GM12864 (cell line): ENCODE results near the gene ABHD14A.
"Not testable (repeated sequence)": the region's sequence is repeated elsewhere in the genome, so short reads cannot be mapped to it uniquely, and the experiment has no call there.

Experiments
- DNase-seq: peaks from one replicate; pipeline ENCODE4 v3.0.0-alpha.2; 2011; ENCODE audit warnings: low read depth
- H3K4me3 ChIP-seq: 2 replicates; pipeline ENCODE4 v1.5.1; 2011; ENCODE audit warnings: mild to moderate bottlenecking, low read depth, low read length, control low read depth
- TF ChIP-seq, protein P1 (sequence below): IDR thresholded peaks from 2 replicates; pipeline ENCODE4 v1.5.1; 2011; ENCODE audit warnings: low read depth, mild to moderate bottlenecking, moderate library complexity, low read length, control low read depth, inconsistent platforms; ENCODE audit errors: missing control alignments

The ABHD14A gene

DNA sequence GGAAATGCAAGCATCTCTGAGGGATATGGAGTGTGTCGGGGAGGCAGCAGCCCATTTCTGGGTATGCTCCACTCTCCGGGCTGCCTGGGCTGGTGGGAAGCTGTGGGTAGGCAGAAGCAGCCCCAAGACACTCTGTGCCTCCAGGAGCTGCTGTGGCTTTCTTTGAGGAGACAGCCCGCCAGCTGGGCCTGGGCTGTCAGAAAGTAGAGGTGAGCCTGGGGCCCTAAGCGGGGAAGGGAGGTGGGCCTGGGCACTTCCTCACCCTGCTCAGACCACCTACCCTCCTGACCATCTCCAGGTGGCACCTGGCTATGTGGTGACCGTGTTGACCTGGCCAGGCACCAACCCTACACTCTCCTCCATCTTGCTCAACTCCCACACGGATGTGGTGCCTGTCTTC, 10.2 kb downstream of the ABHD14A start:
- no peak overlapping the region for H3K4me3 ChIP-seq
- TF ChIP-seq, protein P1, sequence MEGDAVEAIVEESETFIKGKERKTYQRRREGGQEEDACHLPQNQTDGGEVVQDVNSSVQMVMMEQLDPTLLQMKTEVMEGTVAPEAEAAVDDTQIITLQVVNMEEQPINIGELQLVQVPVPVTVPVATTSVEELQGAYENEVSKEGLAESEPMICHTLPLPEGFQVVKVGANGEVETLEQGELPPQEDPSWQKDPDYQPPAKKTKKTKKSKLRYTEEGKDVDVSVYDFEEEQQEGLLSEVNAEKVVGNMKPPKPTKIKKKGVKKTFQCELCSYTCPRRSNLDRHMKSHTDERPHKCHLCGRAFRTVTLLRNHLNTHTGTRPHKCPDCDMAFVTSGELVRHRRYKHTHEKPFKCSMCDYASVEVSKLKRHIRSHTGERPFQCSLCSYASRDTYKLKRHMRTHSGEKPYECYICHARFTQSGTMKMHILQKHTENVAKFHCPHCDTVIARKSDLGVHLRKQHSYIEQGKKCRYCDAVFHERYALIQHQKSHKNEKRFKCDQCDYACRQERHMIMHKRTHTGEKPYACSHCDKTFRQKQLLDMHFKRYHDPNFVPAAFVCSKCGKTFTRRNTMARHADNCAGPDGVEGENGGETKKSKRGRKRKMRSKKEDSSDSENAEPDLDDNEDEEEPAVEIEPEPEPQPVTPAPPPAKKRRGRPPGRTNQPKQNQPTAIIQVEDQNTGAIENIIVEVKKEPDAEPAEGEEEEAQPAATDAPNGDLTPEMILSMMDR = no peak
- DNase-seq = no peak

DNA sequence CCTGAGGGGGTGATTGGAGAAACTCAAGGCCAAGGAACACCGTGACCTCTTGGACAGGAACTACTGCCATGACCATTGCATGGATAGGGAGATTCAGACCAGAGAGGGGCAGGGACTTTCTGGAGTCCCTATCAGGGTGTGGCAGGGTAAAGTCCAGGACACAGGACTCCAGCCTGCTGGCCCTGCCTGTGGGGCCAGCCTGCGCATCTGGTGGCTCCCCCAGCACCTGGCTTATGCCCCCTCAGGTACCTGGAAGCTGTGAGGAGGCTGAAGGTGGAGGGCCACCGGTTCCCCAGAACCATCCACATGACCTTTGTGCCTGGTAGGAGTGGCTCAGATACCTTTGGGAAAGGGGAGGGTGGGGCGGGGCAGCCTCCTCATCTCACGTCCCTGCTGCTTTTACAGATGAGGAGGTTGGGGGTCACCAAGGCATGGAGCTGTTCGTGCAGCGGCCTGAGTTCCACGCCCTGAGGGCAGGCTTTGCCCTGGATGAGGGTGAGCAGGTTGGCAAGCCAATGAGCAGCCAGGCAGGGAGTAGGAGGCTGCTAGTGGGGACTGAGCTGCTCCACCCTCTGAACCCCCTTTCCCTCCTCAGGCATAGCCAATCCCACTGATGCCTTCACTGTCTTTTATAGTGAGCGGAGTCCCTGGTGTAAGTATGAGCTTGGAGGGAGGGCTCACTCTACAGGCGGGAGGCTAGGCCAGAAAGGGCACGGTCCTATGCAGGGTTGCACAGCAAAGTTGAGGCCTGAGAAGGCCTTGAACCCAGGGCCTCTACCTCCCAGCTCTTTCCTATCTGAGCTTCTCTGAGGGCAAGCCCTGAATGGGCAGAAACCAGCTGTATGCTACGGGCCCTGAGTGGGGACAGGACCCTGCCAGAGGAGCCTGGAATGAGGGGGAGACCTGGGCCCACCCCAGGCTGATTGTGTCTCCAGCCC, 11.4 kb downstream of the ABHD14A start:
- no peak overlapping the region for H3K4me3 ChIP-seq
- TF ChIP-seq, protein P1 = no peak
- no peak for DNase-seq

DNA sequence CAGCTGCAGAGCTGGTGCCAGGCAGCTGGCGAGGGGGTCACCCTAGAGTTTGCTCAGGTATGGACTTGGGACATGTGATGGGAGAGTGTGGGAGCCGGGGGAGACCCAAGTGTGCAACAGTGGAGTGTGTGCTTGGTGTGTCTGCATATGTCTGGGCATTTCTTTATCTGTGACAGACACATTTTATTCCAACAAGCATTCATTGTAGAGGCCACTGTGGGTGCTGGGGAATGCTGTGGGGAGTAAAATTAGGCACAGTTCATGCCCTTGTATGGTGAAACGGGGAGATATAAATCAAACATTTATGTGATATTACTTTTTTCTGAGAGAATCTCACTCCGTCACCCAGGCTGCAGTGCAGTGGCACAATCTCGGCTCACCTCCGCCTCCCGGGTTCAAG, 12.7 kb downstream of the ABHD14A start:
- DNase-seq = no peak
- H3K4me3 ChIP-seq = no peak overlapping the region
- TF ChIP-seq, protein P1 = no peak

DNA sequence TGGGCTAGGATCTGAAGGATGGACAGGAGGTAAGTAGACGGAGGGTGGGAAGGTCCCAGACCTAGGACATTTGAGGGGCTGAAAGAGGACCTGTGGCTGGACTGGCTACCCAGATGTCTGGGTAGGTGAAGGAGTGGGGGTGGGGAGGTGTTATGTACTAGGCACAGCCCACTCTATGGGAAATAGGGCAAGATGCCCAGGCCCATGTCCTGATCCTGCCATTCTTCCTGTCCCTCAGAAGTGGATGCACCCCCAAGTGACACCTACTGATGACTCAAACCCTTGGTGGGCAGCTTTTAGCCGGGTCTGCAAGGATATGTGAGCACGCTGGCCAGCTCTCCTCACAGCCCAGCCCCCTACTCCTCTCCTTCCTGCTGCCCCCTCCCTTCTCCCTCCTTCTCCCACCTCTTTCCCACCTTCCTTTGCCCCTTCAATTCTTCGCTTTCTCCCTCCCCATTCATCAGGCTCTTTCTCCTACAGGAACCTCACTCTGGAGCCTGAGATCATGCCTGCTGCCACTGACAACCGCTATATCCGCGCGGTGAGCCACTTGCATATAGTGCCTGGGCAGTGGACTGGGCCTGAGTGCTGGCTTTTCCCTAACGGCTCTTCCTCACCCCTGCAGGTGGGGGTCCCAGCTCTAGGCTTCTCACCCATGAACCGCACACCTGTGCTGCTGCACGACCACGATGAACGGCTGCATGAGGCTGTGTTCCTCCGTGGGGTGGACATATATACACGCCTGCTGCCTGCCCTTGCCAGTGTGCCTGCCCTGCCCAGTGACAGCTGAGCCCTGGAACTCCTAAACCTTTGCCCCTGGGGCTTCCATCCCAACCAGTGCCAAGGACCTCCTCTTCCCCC, 13.7 kb downstream of the ABHD14A start:
- DNase-seq = no peak
- no peak overlapping the region for H3K4me3 ChIP-seq
- TF ChIP-seq, protein P1 = no peak

DNA sequence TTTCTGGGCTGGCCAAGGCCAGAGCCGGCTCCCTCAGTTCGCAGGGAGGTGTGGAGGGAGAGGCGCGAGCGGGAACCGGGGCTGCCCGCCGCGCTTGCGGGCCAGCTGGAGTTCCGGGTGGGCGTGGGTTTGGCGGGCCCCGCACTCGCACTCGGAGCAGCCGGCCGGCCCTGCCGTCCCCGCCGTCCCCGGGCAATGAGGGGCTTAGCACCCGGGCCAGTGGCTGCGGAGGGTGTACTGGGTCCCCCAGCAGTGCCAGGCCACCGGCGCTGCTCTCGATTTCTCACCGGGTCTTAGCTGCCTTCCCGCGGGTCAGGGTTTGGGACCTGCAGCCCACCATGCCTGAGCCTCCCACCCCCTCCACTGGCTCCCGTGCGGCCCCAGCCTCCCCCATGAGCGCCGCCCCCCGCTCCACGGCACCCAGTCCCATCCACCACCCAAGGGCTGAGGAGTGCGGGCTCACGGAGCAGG, 15.7 kb downstream of the ABHD14A start:
- not testable (repeated sequence) for DNase-seq, H3K4me3 ChIP-seq

DNA sequence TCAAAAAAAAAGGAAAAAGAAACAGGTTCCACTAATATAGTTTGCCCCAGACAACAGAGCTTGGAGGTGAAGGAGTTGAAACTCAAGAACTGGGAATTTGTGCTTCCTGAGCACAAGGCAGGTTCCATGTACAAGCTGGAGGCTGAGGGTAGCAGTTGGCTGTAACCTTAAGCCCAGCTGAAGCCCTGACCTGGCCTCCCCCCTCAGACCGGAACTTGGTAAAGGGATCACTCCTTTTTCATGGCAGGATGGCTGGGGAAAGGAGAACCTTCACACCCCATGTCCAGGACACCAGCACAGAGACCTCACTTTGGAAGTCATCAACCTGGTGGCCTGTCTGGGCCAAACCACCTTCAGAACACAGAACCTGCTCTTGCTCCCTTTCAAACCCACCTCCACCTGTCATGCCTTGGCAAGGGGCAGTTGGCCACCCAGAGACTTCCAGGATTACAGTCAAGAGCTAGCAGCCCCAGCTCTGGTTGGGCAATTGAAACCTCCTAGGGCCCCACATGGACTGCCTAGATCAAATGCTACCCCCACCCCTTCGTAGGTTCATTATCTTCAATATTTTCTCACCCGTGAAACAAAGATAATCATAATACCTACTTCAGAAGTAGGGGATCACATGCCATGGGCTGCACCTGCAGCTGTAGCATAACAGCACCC, 17.3 kb downstream of the ABHD14A start:
- TF ChIP-seq, protein P1 = no peak
- DNase-seq = no peak
- H3K4me3 ChIP-seq = no peak overlapping the region

DNA sequence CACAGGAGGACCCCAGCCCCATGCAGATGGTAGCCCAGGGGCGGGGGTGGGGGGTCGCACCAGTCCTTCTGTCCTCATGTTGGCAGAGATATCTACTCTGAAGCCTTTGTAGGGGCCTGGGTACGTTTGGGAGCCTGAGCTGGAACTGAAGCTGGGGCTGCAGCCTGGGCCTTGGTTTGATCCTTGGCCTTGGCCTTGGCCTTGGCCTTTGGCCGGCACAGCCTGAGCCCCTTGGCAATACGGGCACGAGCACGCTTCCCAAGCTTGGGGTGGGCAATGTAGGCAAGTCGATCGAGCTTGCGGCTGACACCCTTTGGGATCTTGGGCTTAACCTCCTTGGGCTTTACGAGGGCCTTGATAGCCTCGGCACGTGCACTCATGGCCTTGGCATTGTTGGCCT, 18.8 kb downstream of the ABHD14A start:
- not testable (repeated sequence) for H3K4me3 ChIP-seq, DNase-seq
